Glutamatergic neuron (in vitro differentiated cells): ENCODE measurements around the gene NPTXR. TPM values are rescaled to one million over a fixed set of nuclear protein-coding genes. Genes with fewer than 3 reads are reported as not detected.

ENCODE experiments used
- DNase-seq: peaks from one replicate; pipeline ENCODE4 v3.0.0; 2022
- H3K27ac Mint-ChIP-seq: one replicate; pipeline ENCODE4 v1.8.0; 2020; ENCODE audit warnings: mild to moderate bottlenecking, mixed read lengths, inconsistent platforms; ENCODE audit not compliant: unreplicated experiment
- H3K27me3 Mint-ChIP-seq: one replicate; pipeline ENCODE4 v1.8.0; 2020; ENCODE audit warnings: mild to moderate bottlenecking, moderate library complexity, mixed read lengths, inconsistent platforms; ENCODE audit not compliant: unreplicated experiment
- H3K36me3 Mint-ChIP-seq: one replicate; pipeline ENCODE4 v1.8.0; 2020; ENCODE audit warnings: mild to moderate bottlenecking, mixed read lengths, inconsistent platforms; ENCODE audit not compliant: unreplicated experiment
- H3K4me1 Mint-ChIP-seq: one replicate; pipeline ENCODE4 v1.8.0; 2020; ENCODE audit warnings: mild to moderate bottlenecking, low read depth, mixed read lengths, inconsistent platforms; ENCODE audit not compliant: unreplicated experiment
- H3K4me3 Mint-ChIP-seq: one replicate; pipeline ENCODE4 v1.8.0; 2020; ENCODE audit warnings: mild to moderate bottlenecking, mixed read lengths, inconsistent platforms; ENCODE audit not compliant: unreplicated experiment
- H3K9me3 Mint-ChIP-seq: one replicate; pipeline ENCODE4 v1.8.0; 2020; ENCODE audit warnings: mild to moderate bottlenecking, moderate library complexity, mixed read lengths, inconsistent platforms; ENCODE audit not compliant: unreplicated experiment
- total RNA-seq: library from RNA; stranded (reverse); fragmentation: NEBNext Ultra II Directional; extraction: Animal tissue kit (Norgen Biotek cat#: 25700); gene quantifications from one replicate; pipeline ENCODE4 v1.2.1, GENCODE V29; 2021; ENCODE audit not compliant: unreplicated experiment
- TF ChIP-seq, protein P1 (sequence below): fragments of 200-600 bp; sonication (generic); IDR thresholded peaks from one replicate; pipeline ENCODE4 v1.5.0; 2021; ENCODE audit not compliant: partially characterized antibody, unreplicated experiment

Gene NPTXR
- total RNA-seq, 1 donor from 2014 or later: 9.2 TPM

DNA sequence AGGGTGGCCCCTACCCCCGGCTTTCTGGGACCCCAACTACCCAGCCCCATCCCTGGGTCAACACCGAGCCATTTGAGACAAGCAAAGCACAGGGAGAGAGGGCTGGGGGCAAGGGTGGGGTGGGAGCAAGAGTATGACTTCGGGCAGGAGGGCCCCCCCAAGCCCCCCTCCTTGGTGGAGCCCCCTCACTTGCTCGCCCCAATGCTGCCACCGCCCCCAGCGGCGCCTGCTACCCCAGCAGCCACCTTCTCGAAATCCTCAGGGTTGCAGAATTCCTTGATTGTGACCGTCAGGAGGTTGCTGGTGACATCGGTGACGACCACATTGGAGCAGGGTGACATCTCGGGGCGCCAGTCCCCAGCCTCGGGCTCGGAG, 22.2 kb upstream of the NPTXR start:
- Mint-ChIP-seq H3K27ac (no peak overlapping the region), H3K9me3 (peaks cover 6% of the 10 kb centered on the region), H3K4me3 (no peak overlapping the region), H3K27me3 (peaks cover 5% of the 10 kb centered on the region), H3K4me1 (peaks cover 22% of the 10 kb centered on the region), H3K36me3 (peaks cover 4% of the 10 kb centered on the region)
- TF ChIP-seq, protein P1, sequence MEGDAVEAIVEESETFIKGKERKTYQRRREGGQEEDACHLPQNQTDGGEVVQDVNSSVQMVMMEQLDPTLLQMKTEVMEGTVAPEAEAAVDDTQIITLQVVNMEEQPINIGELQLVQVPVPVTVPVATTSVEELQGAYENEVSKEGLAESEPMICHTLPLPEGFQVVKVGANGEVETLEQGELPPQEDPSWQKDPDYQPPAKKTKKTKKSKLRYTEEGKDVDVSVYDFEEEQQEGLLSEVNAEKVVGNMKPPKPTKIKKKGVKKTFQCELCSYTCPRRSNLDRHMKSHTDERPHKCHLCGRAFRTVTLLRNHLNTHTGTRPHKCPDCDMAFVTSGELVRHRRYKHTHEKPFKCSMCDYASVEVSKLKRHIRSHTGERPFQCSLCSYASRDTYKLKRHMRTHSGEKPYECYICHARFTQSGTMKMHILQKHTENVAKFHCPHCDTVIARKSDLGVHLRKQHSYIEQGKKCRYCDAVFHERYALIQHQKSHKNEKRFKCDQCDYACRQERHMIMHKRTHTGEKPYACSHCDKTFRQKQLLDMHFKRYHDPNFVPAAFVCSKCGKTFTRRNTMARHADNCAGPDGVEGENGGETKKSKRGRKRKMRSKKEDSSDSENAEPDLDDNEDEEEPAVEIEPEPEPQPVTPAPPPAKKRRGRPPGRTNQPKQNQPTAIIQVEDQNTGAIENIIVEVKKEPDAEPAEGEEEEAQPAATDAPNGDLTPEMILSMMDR: no peak
- no peak for DNase-seq

DNA sequence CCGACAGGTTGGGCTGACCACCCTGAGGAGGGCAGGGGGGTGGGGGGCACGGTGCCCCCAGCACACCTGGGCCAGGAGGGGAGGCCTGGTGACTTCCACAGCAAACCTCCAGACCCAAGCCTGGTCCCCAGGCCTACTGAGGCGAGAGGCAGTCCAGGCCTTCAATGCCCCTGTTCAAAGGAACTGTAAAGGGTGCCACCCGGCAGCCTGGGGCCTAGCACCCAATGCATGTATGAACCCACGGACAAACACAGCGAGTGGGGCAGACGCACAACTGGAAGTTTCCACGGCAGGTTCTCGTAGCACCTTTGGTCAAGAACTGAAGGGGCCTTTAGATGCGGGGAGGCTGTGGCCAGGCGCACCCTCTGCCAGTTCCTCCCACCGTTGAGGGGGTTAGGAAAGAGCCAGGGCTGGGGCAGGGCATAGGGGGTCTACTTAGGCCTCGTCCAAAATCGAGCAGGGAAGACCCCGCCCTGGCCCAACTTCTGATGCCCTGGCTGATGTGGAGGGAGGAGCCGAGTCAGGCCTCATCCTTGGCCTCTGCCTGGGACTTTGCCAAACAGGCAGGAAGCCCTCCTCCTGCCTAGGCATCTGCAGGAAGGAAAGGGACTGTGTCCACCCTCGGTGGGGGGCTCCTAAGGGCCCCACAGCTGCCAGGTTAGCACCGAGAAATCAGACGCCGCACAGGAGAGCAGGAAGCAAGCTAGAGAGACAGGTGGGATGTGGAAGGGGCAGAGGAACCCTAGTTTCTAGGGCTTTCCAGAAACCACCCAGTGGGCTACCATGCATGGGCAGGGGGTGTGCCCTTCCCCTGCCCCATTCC, 21.6 kb upstream of the NPTXR start:
- H3K27me3 Mint-ChIP-seq: peaks cover 5% of the 10 kb centered on the region
- peaks cover 6% of the 10 kb centered on the region for H3K9me3 Mint-ChIP-seq
- no peak for DNase-seq
- peaks cover 21% of the 10 kb centered on the region for H3K4me1 Mint-ChIP-seq
- H3K4me3 Mint-ChIP-seq: no peak overlapping the region
- H3K27ac Mint-ChIP-seq: no peak overlapping the region
- H3K36me3 Mint-ChIP-seq: peaks cover 4% of the 10 kb centered on the region
- TF ChIP-seq, protein P1: no peak

DNA sequence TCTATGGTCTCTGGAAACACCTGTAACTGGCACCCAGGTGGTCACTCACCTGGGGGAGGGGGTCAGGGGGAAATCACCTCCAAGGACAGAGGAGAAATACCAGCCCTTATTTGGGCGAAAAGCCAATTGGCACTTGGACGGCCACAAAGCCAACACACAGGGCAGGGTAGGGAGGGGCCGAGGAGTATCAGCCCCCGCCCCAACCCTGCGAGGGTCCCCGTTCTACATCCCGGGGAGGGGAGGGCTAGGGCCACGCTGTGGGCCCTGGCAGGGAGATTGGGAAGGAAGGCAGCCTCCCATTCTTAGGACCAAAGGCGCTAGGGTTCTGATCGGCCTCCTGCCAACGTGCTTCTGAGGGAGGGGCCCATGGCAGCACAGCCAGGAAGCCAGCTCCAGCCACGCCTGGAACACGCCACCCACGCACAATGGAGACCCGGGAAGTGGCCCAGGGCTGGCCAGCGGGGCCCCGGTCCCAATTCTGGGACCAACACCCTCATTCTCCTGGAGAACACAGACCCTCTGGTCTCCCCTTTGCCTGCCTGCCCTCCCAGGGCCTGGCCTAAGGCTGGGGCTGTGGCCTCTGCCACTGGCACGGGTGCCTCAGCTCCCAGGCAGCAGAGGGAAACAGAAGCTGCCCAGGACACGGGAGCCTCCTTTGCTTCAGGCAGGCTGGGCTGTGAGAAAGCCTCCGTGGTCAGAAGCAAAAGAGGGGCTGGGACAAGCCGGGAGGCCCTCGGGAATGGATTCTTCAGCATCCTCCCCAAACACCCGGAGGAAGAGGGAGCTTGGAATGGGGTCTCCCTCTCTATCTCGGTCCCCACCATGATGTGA, 20.7 kb upstream of the NPTXR start:
- no peak overlapping the region for H3K4me3 Mint-ChIP-seq
- peaks cover 6% of the 10 kb centered on the region for H3K9me3 Mint-ChIP-seq
- peaks cover 6% of the 10 kb centered on the region for H3K27me3 Mint-ChIP-seq
- no peak for DNase-seq
- H3K36me3 Mint-ChIP-seq: peaks cover 4% of the 10 kb centered on the region
- TF ChIP-seq, protein P1: no peak
- H3K27ac Mint-ChIP-seq: no peak overlapping the region
- H3K4me1 Mint-ChIP-seq: peaks cover 19% of the 10 kb centered on the region

DNA sequence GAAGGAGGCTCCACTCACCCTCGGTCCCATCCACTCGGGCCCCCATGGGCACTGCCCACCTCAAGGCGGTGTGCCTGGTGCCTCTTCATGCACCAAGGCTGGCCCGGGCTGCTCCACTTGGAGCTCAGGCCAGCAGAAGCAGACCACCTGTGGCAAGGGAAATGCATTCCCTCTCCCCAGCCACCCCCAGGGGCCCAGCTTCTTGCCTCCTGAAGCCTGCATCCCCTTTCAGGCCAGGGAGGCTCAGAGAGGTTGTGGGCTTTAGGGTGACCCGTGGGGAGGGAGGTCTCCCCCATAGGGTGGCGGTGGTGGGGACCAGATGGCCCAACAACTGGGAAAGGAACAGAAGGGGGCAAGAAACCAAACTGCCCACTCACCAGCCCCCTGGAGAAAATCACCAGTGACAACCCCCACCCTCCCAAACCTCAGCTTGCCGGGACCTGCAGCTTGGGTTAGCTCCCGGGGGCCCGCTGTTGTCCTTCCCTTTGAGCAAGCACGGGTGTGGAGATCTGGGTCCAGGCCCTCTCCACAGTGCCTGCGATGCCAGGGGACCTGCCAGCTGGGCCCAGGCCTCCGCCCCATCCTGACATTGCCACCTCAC, 19.8 kb upstream of the NPTXR start:
- no peak overlapping the region for H3K27ac Mint-ChIP-seq
- peaks cover 19% of the 10 kb centered on the region for H3K4me1 Mint-ChIP-seq
- H3K4me3 Mint-ChIP-seq: no peak overlapping the region
- H3K9me3 Mint-ChIP-seq: peaks cover 7% of the 10 kb centered on the region
- peaks cover 7% of the 10 kb centered on the region for H3K27me3 Mint-ChIP-seq
- peaks cover 4% of the 10 kb centered on the region for H3K36me3 Mint-ChIP-seq
- TF ChIP-seq, protein P1: no peak
- DNase-seq: no peak
